Endometrial microvascular endothelial cells (primary cell): ENCODE results near the gene SERTAD3. TPM values are rescaled to one million over a fixed set of nuclear protein-coding genes. Genes with fewer than 3 reads are reported as not detected.
"Not testable (repeated sequence)": the region's sequence is repeated elsewhere in the genome, so short reads cannot be mapped to it uniquely, and the experiment has no call there.

Experiments used
- in situ Hi-C: cut with HindIII; loops from 2 replicates; pipeline ENCODE4 v1.10.0; 2017; ENCODE audit warnings: low sequenced_read_pairs, low pct_unique_long_range_greater_than_20kb; ENCODE audit errors: inconsistent ontology term
- total RNA-seq: library from RNA; depleted of rRNA; stranded (reverse); fragments of >200 nt; gene quantifications from one replicate; pipeline ENCODE4 v1.2.3, GENCODE V29; 2015; ENCODE audit errors: inconsistent ontology term

SERTAD3 gene
- total RNA-seq, 1 donor from 2014 or later, result 27.0 TPM

GRCh38 chr19:40433391-40434216, 10.5 kb downstream of the SERTAD3 start:
- in situ Hi-C loops, result no loop called here

GRCh38 chr19:40432760-40433159, 11.4 kb downstream of the SERTAD3 start:
- in situ Hi-C loops, result not testable (repeated sequence)

- in situ Hi-C loops, result no loop called here
These were observed 12.4 kb downstream of the SERTAD3 start for GRCh38 chr19:40431698-40432097.

- in situ Hi-C loops, result not testable (repeated sequence)
These were observed 13.9 kb downstream of the SERTAD3 start for GRCh38 chr19:40430242-40430641.

- in situ Hi-C loops, result not testable (repeated sequence)
These were observed 15.9 kb downstream of the SERTAD3 start for GRCh38 chr19:40428197-40428596.

- in situ Hi-C loops, result no loop called here
These were observed 18.5 kb downstream of the SERTAD3 start, which contains the start of gene SERTAD1 for GRCh38 chr19:40425450-40426287. SERTAD1 (minus strand) TSS chr19:40425992; CDS start chr19:40423546, 2,446 bp downstream.

GRCh38 chr19:40424637-40425449, 19.3 kb downstream of the SERTAD3 start:
- in situ Hi-C loops, result no loop called here

- in situ Hi-C loops, result no loop called here
These were observed 20.2 kb downstream of the SERTAD3 start for GRCh38 chr19:40423938-40424337.

GRCh38 chr19:40422748-40423566, 21.2 kb downstream of the SERTAD3 start:
- in situ Hi-C loops, result no loop called here

GRCh38 chr19:40421993-40422747, 22.0 kb downstream of the SERTAD3 start:
- in situ Hi-C loops, result no loop called here

GRCh38 chr19:40420766-40421765, 23.1 kb downstream of the SERTAD3 start:
- in situ Hi-C loops, result no loop called here

- in situ Hi-C loops, result no loop called here
These were observed 23.7 kb downstream of the SERTAD3 start for GRCh38 chr19:40420451-40420765.

- in situ Hi-C loops, result no loop called here
These were observed 24.4 kb downstream of the SERTAD3 start for GRCh38 chr19:40419780-40420179.

GRCh38 chr19:40419066-40419612, 25.0 kb downstream of the SERTAD3 start:
- in situ Hi-C loops, result no loop called here

GRCh38 chr19:40418040-40418439, 26.1 kb downstream of the SERTAD3 start:
- in situ Hi-C loops, result no loop called here

- in situ Hi-C loops, result no loop called here
These were observed 26.5 kb downstream of the SERTAD3 start for GRCh38 chr19:40417643-40417981.
